Measurements from ENCODE around the gene ACADS.

Gene ACADS

DNA sequence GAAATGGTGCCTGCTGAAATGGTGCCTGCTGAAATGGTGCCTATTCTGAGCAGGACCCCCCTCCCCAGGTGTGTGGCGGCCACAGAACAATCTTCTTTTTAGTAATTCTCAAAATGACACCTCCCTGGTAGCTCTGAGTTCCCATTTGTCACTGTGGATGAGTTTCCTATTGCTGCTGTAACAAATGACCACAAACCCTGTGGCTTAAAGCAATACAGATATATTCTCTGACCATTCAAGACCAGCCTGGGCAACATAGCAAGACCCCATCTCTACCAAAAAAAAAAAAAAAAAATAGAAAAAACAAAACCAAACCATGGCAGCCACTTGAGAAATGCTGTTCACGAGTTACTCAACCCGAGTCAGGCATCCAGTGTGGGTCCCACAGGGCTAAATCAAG, 7.9 kb downstream of the ACADS start:
- no peak overlapping the region for H3K27ac ChIP-seq
- TF ChIP-seq, protein P1, sequence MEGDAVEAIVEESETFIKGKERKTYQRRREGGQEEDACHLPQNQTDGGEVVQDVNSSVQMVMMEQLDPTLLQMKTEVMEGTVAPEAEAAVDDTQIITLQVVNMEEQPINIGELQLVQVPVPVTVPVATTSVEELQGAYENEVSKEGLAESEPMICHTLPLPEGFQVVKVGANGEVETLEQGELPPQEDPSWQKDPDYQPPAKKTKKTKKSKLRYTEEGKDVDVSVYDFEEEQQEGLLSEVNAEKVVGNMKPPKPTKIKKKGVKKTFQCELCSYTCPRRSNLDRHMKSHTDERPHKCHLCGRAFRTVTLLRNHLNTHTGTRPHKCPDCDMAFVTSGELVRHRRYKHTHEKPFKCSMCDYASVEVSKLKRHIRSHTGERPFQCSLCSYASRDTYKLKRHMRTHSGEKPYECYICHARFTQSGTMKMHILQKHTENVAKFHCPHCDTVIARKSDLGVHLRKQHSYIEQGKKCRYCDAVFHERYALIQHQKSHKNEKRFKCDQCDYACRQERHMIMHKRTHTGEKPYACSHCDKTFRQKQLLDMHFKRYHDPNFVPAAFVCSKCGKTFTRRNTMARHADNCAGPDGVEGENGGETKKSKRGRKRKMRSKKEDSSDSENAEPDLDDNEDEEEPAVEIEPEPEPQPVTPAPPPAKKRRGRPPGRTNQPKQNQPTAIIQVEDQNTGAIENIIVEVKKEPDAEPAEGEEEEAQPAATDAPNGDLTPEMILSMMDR (conservative IDR thresholded peaks at IDR 0.05): no peak

DNA sequence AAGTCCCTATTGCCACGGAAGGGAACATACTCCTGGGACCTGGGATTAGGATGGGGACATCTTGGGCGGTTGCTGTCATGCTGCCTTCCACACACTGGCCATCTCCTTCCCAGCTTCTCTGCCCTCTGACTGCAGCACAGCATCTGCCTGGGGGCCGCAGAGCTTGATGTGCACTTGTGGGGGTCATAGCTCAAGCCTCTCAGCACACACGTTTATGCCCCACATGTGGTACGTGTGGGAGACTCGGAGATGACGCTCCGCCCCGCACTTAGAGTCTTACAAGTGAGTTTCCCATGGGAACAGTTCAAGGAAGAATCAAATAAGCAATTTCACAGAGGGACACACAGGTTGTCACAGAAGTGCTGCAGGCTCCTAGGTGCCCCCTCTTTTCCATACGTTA, 8.6 kb downstream of the ACADS start:
- TF ChIP-seq, protein P1 (conservative IDR thresholded peaks at IDR 0.05): no peak
- no peak overlapping the region for H3K27ac ChIP-seq

DNA sequence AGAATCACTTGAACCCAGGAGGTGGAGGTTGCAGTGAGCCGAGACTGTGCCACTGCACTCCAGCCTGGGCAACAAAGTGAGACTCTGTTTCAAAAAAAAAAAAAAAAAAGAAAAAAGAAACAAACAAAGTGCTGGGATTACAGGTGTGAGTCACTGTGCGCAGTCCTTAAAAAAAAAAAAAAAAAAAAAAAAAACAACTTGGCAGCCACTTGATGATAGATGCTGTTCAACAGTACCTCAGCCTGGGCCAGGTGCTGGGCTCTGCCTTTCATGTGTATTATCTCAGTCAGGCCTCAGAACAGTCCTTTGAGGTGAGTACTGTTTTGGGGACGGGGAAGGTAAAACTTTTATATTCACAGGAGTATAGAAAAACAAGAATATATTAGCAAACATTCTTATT, 9.6 kb downstream of the ACADS start:
- H3K27ac ChIP-seq: no peak overlapping the region
- TF ChIP-seq, protein P1 (conservative IDR thresholded peaks at IDR 0.05): no peak

DNA sequence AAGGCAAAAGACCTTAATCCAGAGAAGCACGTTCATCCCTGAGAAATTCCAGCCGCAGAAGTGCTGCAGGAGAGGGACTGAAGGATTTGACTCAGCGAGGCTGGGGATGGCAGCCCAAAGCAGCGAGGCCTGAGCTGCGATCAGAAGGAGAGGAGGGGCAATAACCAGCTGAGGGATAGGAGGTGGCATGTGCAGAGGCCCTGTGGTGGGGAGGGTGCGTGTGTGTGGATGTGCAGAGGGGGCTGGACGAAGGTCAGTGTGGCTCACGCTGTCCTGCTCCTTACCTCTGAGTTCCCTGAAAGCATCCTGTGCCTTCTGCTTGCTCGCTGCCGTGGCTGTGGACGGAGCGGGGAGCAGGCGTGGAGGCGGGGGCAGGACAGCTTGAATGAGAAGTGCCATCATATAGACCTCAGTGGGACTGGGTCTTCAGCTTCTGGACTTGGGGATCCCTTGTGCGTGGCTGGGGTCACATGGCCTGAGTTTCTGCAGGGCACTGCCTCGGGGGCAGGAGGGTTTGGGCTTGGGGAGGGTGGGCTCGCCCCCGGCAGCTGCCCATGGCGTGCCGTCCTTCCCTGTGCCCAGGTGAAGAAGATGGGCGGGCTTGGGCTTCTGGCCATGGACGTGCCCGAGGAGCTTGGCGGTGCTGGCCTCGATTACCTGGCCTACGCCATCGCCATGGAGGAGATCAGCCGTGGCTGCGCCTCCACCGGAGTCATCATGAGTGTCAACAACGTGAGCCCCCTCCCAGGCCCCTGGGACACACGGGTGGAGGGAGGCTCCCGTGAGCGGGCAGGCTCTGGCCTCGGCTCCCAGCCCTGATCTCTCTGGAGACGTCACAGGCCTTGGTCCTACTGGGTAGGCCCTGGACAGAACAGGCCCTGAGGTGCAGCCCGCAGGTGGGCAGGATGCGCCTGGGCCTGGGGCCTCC, 11.0 kb downstream of the ACADS start:
- TF ChIP-seq, protein P1 (conservative IDR thresholded peaks at IDR 0.05): no peak
- no peak overlapping the region for H3K27ac ChIP-seq

DNA sequence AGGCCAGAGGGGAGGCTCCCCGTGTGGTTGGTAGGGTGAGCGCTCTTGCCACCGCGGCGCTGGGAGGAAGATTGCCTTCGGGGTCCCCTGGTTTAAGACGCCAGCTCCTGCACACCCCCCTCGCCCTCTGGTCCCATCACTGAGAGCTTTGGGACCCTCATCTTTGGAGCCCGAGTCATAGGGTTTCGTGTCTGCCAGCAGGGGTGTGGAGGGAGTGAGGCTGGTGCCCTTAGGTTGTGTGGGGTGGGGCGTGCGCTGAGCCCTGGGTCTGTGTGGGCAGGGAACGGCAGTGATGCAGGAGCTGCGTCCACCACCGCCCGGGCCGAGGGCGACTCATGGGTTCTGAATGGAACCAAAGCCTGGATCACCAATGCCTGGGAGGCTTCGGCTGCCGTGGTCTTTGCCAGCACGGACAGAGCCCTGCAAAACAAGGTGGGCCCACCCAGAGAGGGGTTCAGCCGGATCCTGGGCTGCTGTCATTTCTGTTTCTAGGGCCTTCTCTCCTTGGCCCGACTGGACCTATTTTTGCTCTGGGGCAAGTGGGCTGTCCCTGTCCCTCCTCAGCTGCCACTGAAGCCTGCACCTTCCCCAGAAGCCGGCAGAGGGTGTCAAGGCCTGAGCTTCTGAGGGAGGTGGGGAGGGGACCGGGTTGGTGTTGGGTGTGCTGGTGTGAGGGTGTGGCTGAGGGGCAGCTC, 12.1 kb downstream of the ACADS start:
- TF ChIP-seq, protein P1 (conservative IDR thresholded peaks at IDR 0.05): no peak
- no peak overlapping the region for H3K27ac ChIP-seq

DNA sequence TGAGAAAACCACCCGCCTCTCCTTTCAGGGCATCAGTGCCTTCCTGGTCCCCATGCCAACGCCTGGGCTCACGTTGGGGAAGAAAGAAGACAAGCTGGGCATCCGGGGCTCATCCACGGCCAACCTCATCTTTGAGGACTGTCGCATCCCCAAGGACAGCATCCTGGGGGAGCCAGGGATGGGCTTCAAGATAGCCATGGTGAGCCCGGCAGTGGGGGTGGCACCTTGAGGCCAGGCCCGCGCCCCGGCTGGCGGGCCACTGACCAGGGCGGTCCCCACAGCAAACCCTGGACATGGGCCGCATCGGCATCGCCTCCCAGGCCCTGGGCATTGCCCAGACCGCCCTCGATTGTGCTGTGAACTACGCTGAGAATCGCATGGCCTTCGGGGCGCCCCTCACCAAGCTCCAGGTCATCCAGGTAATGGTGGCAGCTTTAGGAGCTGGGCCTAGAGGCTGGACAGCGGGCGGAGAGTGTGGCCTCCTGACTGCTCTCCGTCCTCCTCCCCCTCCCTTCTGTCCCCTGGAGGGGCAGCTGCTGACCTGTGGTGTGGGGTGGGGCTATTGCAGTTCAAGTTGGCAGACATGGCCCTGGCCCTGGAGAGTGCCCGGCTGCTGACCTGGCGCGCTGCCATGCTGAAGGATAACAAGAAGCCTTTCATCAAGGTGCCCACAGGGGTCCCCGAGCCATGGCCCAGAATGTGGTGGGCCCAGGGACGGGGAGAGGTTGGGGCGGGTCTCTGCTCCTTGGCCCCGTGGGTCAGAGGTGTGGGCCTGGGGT, 12.8 kb downstream of the ACADS start:
- TF ChIP-seq, protein P1 (conservative IDR thresholded peaks at IDR 0.05): no peak
- H3K27ac ChIP-seq: no peak overlapping the region

Measured in VCaP (cell line).